H1 (cell line): ENCODE measurements around the gene CDYL2. TPM values are rescaled to one million over a fixed set of nuclear protein-coding genes. Genes with fewer than 3 reads are reported as not detected.

Experiments used
- CTCF ChIA-PET: fragments of 300-600 bp; sonication (Branson Sonifier 250); formaldehyde crosslinking; loops from one replicate; lab custom pipeline; 2021; ENCODE audit not compliant: partially characterized antibody; lab: Charles Lee
- POLR2A ChIA-PET: fragments of 300-600 bp; sonication (Branson Sonifier 250); formaldehyde crosslinking; loops from one replicate; lab custom pipeline; 2021; ENCODE audit warnings: inconsistent platforms; ENCODE audit not compliant: partially characterized antibody; lab: Charles Lee
- DNase-seq, 2 experiments: peaks; one replicate each; pipeline versions ENCODE4 v3.0.0 to v3.0.0-alpha.2; 2010 to 2022; ENCODE audit warnings: low spot score in 2 of 2, low read depth in 1 of 2, mixed read lengths in 1 of 2
- FAIRE-seq: peaks from 2 replicates; lab custom pipeline; 2011; peaks lifted over from hg19 to GRCh38; lab: Jason Lieb, UNC
- H2AFZ ChIP-seq: 2 replicates; pipeline ENCODE4 v1.8.1; 2012; ENCODE audit warnings: low read length, inconsistent platforms
- H2AK5ac ChIP-seq: 2 replicates; pipeline ENCODE4 v1.6.1; 2013; ENCODE audit warnings: low read depth, low read length
- H2BK120ac ChIP-seq: replicated peaks from 2 replicates; pipeline ENCODE3; 2013; ENCODE audit warnings: low read depth, low read length, inconsistent platforms
- H2BK12ac ChIP-seq: 2 replicates; pipeline ENCODE4 v1.6.1; 2013; ENCODE audit warnings: low read depth, low read length
- H2BK15ac ChIP-seq: 2 replicates; pipeline ENCODE4 v1.6.1; 2013; ENCODE audit warnings: low read length
- H2BK20ac ChIP-seq: 2 replicates; pipeline ENCODE4 v1.6.1; 2013; ENCODE audit warnings: low read length
- H2BK5ac ChIP-seq: 2 replicates; pipeline ENCODE4 v1.6.1; 2013; ENCODE audit warnings: low read depth, low read length
- H3K14ac ChIP-seq: 2 replicates; pipeline ENCODE4 v1.6.1; 2013; ENCODE audit warnings: inconsistent platforms; ENCODE audit not compliant: insufficient read length
- H3K18ac ChIP-seq: 2 replicates; pipeline ENCODE4 v1.6.1; 2013; ENCODE audit warnings: low read length; ENCODE audit errors: extremely low read depth
- H3K23ac ChIP-seq: 2 replicates; pipeline ENCODE4 v1.6.1; 2013; ENCODE audit warnings: inconsistent platforms; ENCODE audit not compliant: insufficient read length
- H3K23me2 ChIP-seq: 2 replicates; pipeline ENCODE4 v1.6.1; 2013; ENCODE audit warnings: low read depth, low read length
- H3K27ac ChIP-seq: 2 replicates; pipeline ENCODE4 v1.6.1; 2011; ENCODE audit warnings: low read depth, low read length, inconsistent platforms
- H3K27me3 ChIP-seq, 4 experiments: replicated peaks in 1 of 4; 1 replicate in 1 of 4; 2 replicates in 3 of 4; pipeline versions ENCODE4 v1.6.1 to v1.8.1; 2011 to 2013; ENCODE audit warnings: low read length in 3 of 4, mild to moderate bottlenecking in 3 of 4, inconsistent platforms in 2 of 4, mixed read lengths in 2 of 4, moderate library complexity in 1 of 4; ENCODE audit not compliant: control insufficient read depth in 3 of 4, insufficient read depth in 3 of 4; ENCODE audit errors: extremely low read depth in 1 of 4
- H3K36me3 ChIP-seq, 4 experiments: 2 replicates each; pipeline versions ENCODE4 v1.6.1 to v1.8.1; 2011 to 2013; ENCODE audit warnings: mild to moderate bottlenecking in 4 of 4, low read length in 3 of 4, moderate library complexity in 2 of 4, control low read depth in 1 of 4, inconsistent platforms in 1 of 4; ENCODE audit not compliant: insufficient read depth in 4 of 4, control insufficient read depth in 2 of 4
- H3K4ac ChIP-seq: replicated peaks from 2 replicates; pipeline ENCODE3; 2013; ENCODE audit warnings: low read length, low read depth, mixed read lengths, inconsistent platforms; ENCODE audit not compliant: insufficient read length
- H3K4me1 ChIP-seq, 4 experiments: replicated peaks in 1 of 4; 1 replicate in 1 of 4; 2 replicates in 3 of 4; pipeline versions ENCODE4 v1.6.1 to v1.8.1; 2011 to 2013; ENCODE audit warnings: low read length in 3 of 4, inconsistent platforms in 2 of 4, mixed read lengths in 1 of 4; ENCODE audit not compliant: insufficient read depth in 4 of 4, control insufficient read depth in 3 of 4
- H3K4me2 ChIP-seq, 2 experiments: 2 replicates each; pipeline versions ENCODE4 v1.6.1 to v1.8.1; 2011 to 2013; ENCODE audit warnings: low read depth in 2 of 2, low read length in 2 of 2, control low read depth in 1 of 2, inconsistent platforms in 1 of 2, mild to moderate bottlenecking in 1 of 2; ENCODE audit not compliant: insufficient read depth in 1 of 2
- H3K4me3 ChIP-seq, 4 experiments: fragments of 200-600, 300-600 bp in 1 of 4; sonication (generic), shearing (Covaris generic), sonication (Bioruptor Twin) in 1 of 4; 2 replicates each; pipeline versions ENCODE4 v1.5.1 to v1.8.1; 2011 to 2016; ENCODE audit warnings: low read length in 4 of 4, low read depth in 3 of 4, control low read depth in 2 of 4, inconsistent platforms in 2 of 4, mild to moderate bottlenecking in 2 of 4, mixed read lengths in 1 of 4, moderate library complexity in 1 of 4; ENCODE audit not compliant: insufficient read depth in 2 of 4; ENCODE audit errors: extremely low read depth in 1 of 4
- H3K56ac ChIP-seq: replicated peaks from 2 replicates; pipeline ENCODE3; 2013; ENCODE audit warnings: low read depth, mild to moderate bottlenecking, mixed read lengths, low read length, inconsistent platforms; ENCODE audit not compliant: insufficient read length
- H3K79me1 ChIP-seq: 2 replicates; pipeline ENCODE4 v1.6.1; 2013; ENCODE audit warnings: low read depth, low read length, control low read depth
- H3K79me2 ChIP-seq, 2 experiments: 2 replicates each; pipeline versions ENCODE4 v1.6.1 to v1.8.1; 2012 to 2013; ENCODE audit warnings: low read length in 2 of 2, mild to moderate bottlenecking in 2 of 2, inconsistent platforms in 1 of 2; ENCODE audit not compliant: insufficient read depth in 2 of 2, control insufficient read depth in 1 of 2
- H3K9ac ChIP-seq, 4 experiments: replicated peaks in 1 of 4; 1 replicate in 1 of 4; 2 replicates in 3 of 4; pipeline versions ENCODE4 v1.6.1 to v1.8.1; 2011 to 2013; ENCODE audit warnings: low read depth in 3 of 4, low read length in 3 of 4, control low read depth in 2 of 4, mild to moderate bottlenecking in 2 of 4, moderate library complexity in 2 of 4, inconsistent platforms in 1 of 4; ENCODE audit errors: extremely low read depth in 1 of 4
- H3K9me3 ChIP-seq, 2 experiments: 2 replicates each; pipeline versions ENCODE4 v1.6.1 to v1.8.1; 2012 to 2013; ENCODE audit warnings: mild to moderate bottlenecking in 2 of 2, moderate library complexity in 2 of 2, control low read depth in 1 of 2, inconsistent platforms in 1 of 2, low read depth in 1 of 2, low read length in 1 of 2, mixed read lengths in 1 of 2; ENCODE audit not compliant: insufficient read depth in 2 of 2
- H4K20me1 ChIP-seq, 2 experiments: replicated peaks in 1 of 2; 2 replicates each; pipeline versions ENCODE3 to v1.8.1; 2011 to 2013; ENCODE audit warnings: inconsistent platforms in 2 of 2, low read length in 2 of 2, mild to moderate bottlenecking in 1 of 2; ENCODE audit not compliant: insufficient read depth in 2 of 2, control insufficient read depth in 1 of 2
- H4K5ac ChIP-seq: 2 replicates; pipeline ENCODE4 v1.6.1; 2013; ENCODE audit warnings: low read length, low read depth, mixed read lengths, inconsistent platforms; ENCODE audit not compliant: insufficient read length
- H4K8ac ChIP-seq: 2 replicates; pipeline ENCODE4 v1.8.0; 2013; ENCODE audit warnings: mild to moderate bottlenecking, moderate library complexity, low read length, inconsistent platforms; ENCODE audit not compliant: insufficient read depth; ENCODE audit errors: extremely low read depth
- H4K91ac ChIP-seq: replicated peaks from 2 replicates; pipeline ENCODE3; 2013; ENCODE audit warnings: low read length, mixed read lengths, inconsistent platforms; ENCODE audit not compliant: insufficient read length
- NRF1 ChIP-seq: IDR thresholded peaks from 2 replicates; pipeline ENCODE4 v1.6.1; 2011; ENCODE audit warnings: mild to moderate bottlenecking, low read depth, low read length, improper control_type of control experiment
- RNF2 ChIP-seq: fragments of 200-900, 300-1000 bp; sonication (generic); IDR thresholded peaks from 2 replicates; pipeline ENCODE4 v1.7.1; 2016; ENCODE audit warnings: borderline replicate concordance, low read depth, mild to moderate bottlenecking, antibody characterized with exemption, low read length; ENCODE audit not compliant: poor library complexity, severe bottlenecking; ENCODE audit errors: missing control alignments
- WGBS, 2 experiments: shearing (Covaris generic) in 1 of 2; methylation state at CpG; one replicate each; pipeline versions ENCODE4 v1.1.6 to v1.1.7; 2013 to 2015; ENCODE audit warnings: low lambda C conversion rate in 2 of 2, mixed read lengths in 2 of 2, inconsistent platforms in 1 of 2, low coverage in 1 of 2, missing lambda C conversion rate in 1 of 2; ENCODE audit not compliant: insufficient replicate concordance in 2 of 2, insufficient coverage in 1 of 2, insufficient read length in 1 of 2; ENCODE audit errors: extremely low coverage in 1 of 2, missing lambda C conversion rate in 1 of 2; 5-methylcytosine and 5-hydroxymethylcytosine counted together
- polyA plus RNA-seq, 7 experiments: library from polyadenylated mRNA; depleted of rRNA in 3 of 7; stranded (reverse) in 5 of 7; unstranded in 2 of 7; fragments of >200 nt in 5 of 7; fragments of 200-250 nt in 2 of 7; gene quantifications; 1 replicate in 5 of 7; 2 replicates in 1 of 7; 4 replicates in 1 of 7; pipeline versions ENCODE4 v1.2.1 to v1.2.3, GENCODE V29; 2011 to 2013; ENCODE audit warnings: missing spikeins in 2 of 7, mixed read lengths in 2 of 7
- total RNA-seq: library from RNA; stranded (reverse); fragmentation: NEBNext Ultra II Directional; extraction: Animal tissue kit (Norgen Biotek cat#: 25700); gene quantifications from 2 replicates; pipeline ENCODE4 v1.2.1, GENCODE V29; 2021

CDYL2 gene
- total and polyA plus RNA-seq, 2 of the 8 experiments (the other 6 are each of a cell fraction or from before 2014, with no cell fraction given), result 0.33 to 5.3 TPM

- Histone ChIP-seq H4K8ac (no peak overlapping the region), H3K9ac (no peak overlapping the region), H4K5ac (no peak overlapping the region), H3K23me2 (no peaks in the 10 kb centered on the region), H2BK12ac (no peak overlapping the region), H3K79me1 (no peaks in the 10 kb centered on the region), H3K4me2 (no peak overlapping the region), H4K20me1 (no peaks in the 10 kb centered on the region), H3K79me2 (no peaks in the 10 kb centered on the region), H2BK20ac (no peak overlapping the region), H3K18ac (no peak overlapping the region), H3K4me1 (peaks cover 0 to 2% (median 0%) of the 10 kb centered on the region in 4 experiments; a peak in 2 of 7 replicates), H3K4ac (no peak overlapping the region), H3K23ac (no peak overlapping the region), H3K27ac (no peak overlapping the region), H3K4me3 (no peak overlapping the region; a peak in 1 of 8 replicates), H3K56ac (no peak overlapping the region), H3K36me3 (no peaks in the 10 kb centered on the region), H2BK15ac (no peak overlapping the region), H3K9me3 (peaks cover 25 to 41% of the 10 kb centered on the region in 2 experiments; a peak in 3 of 4 replicates), H3K14ac (no peak overlapping the region), H2AFZ (no peak overlapping the region), H2BK120ac (no peak overlapping the region), H3K27me3 (no peaks in the 10 kb centered on the region), H2BK5ac (no peak overlapping the region), H4K91ac (no peak overlapping the region), H2AK5ac (no peak overlapping the region)
- DNase-seq (no peak), FAIRE-seq (no peak)
- POLR2A ChIA-PET, result no interaction called here
- CTCF ChIA-PET, result no interaction called here
- 64% methylated on average over 5 of the region's 5 CpGs; no CpG with 5 or more reads in 1 of the 2 experiments for WGBS, 2 experiments
- no peak for TF ChIP-seq NRF1
- no peak for TF ChIP-seq RNF2
These were observed 133.0 kb downstream of the CDYL2 start for GRCh38 chr16:80671281-80671849.
